GM20000 (cell line): ENCODE results near the gene B4GALT6.

Experiments
- DNase-seq: peaks from one replicate; pipeline ENCODE4 v3.0.0; 2012; ENCODE audit warnings: low spot score
- CTCF ChIP-seq: IDR thresholded peaks from 2 replicates; pipeline ENCODE4 v1.5.1; 2012; ENCODE audit warnings: mild to moderate bottlenecking, control low read depth; ENCODE audit errors: extremely low read depth, missing control alignments

The B4GALT6 gene

DNA sequence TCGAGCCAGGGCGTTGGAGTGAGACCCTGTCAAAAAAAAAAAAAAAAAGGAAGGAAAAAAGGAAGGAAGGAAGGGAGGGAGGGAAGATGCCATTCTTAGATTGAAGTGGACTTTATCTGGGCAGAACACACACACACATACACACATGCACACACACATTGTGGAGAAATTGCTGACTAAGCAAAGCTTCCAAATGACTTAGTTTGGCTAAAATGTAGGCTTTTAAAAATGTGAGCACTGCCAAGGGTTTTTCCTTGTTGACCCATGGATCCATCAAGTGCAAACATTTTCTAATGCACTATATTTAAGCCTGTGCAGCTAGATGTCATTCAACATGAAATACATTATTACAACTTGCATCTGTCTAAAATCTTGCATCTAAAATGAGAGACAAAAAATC is 93.3 kb downstream of the B4GALT6 start:
- DNase-seq = no peak
- TF ChIP-seq CTCF = no peak

- no peak for DNase-seq
- TF ChIP-seq CTCF = no peak
Observed at GRCh38 chr18:31590570-31590969, 93.8 kb downstream of the B4GALT6 start.

- no peak for TF ChIP-seq CTCF
- no peak for DNase-seq
Observed at GRCh38 chr18:31587529-31587928, 96.9 kb downstream of the B4GALT6 start.

DNA sequence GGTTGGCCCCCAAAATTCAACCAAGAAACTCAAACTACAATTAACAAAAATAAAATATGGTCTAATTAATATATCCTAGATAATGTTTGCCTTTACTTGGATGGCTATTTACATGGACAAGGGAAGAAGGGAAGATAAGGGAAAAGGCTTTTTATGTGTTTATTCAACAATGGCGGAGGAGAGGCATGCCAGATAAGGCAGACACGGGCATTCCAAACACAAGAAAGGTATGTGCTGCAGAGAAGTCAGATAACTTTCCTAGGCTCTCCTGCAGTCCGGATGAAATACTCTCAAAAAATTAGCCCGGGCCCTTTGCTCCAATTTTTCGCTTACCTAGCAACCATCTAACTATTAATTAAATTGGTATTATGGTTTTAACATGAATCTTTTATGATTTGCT is 97.8 kb downstream of the B4GALT6 start:
- no peak for TF ChIP-seq CTCF
- DNase-seq = no peak

- TF ChIP-seq CTCF = no peak
- DNase-seq = no peak
Observed at GRCh38 chr18:31585991-31586390, 98.4 kb downstream of the B4GALT6 start.

DNA sequence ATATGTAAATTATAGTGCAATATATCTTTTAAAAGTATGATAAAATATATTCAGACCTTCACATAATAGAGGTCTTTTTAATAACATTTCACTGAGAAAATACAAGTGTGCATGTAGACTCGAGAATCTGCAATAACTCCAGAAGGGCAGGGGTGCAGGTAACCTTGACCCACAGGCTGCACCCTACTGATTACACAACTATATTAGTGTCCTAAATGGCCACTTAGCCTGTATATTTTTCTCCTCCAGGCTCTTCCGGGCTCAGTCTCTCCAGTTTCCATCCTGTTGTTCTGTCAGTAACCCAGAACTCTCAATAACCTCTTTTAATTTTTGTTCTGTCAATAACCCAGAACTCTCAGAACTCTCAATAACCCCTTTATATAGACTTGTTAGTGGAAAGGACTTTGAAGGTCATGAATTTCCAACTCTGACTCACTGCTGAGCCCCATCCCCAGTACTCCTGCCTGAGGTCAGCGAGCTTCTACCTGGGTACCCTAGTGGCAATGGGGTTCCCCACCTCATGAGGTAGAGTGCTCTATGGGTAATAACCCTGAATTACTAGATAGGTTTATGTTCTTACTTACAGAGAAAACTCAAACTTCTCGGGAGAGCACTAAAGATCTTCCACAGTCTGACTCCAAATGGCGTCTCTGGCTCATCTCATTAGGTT is 101.1 kb downstream of the B4GALT6 start:
- no peak for TF ChIP-seq CTCF
- no peak for DNase-seq

GRCh38 chr18:31581498-31582197 is 102.7 kb downstream of the B4GALT6 start:
- TF ChIP-seq CTCF = no peak
- no peak for DNase-seq
